ENCODE data around the gene ACBD3.

- TF ChIP-seq CTCF (IDR thresholded peaks at IDR 0.05; ENCODE audit: low read depth, low read length) (no peak), MYC (IDR thresholded peaks at IDR 0.05; ENCODE audit: low read depth, low read length) (no peak), POLR2A (IDR thresholded peaks at IDR 0.05; ENCODE audit: extremely low read depth, insufficient read length) (no peak)
Observed at GRCh38 chr1:226116673-226117072, 69.9 kb downstream of the ACBD3 start.

All from NB4 (cell line).